Measurements from ENCODE around the gene BCKDHA. TPM values are rescaled to one million over a fixed set of nuclear protein-coding genes. Genes with fewer than 3 reads are reported as not detected.
"Not testable (repeated sequence)": the region's sequence is repeated elsewhere in the genome, so short reads cannot be mapped to it uniquely, and the experiment has no call there.

The BCKDHA gene
- total and polyA plus RNA-seq, 4 donors: 20.0 to 32.4 (median 28.4) TPM

GRCh38 chr19:41366089-41366488 lies 31.5 kb upstream of the BCKDHA start:
- Histone ChIP-seq H3K27ac (ENCODE audit: low read depth, low read length) (no peak overlapping the region), H3K36me3 (ENCODE audit: control insufficient read depth, insufficient read depth, low read length) (peaks cover 7% of the 10 kb centered on the region), H3K9me3 (ENCODE audit: control insufficient read depth, insufficient read depth, low read length) (no peaks in the 10 kb centered on the region), H3K4me3 (ENCODE audit: low read depth, low read length) (no peak overlapping the region), H3K4me1 (ENCODE audit: control insufficient read depth, insufficient read depth, low read length) (peaks cover 13% of the 10 kb centered on the region), H3K27me3 (ENCODE audit: control insufficient read depth, insufficient read depth, low read length) (no peaks in the 10 kb centered on the region)
- 87% methylated on average over 1 of the region's 1 CpG for WGBS (ENCODE audit: insufficient coverage)
- no peak for DNase-seq (ENCODE audit: low read depth in 4 of 6, low spot score in 6 of 6)

- no peak overlapping the region for H3K27ac ChIP-seq (ENCODE audit: low read depth, low read length)
- 89% methylated on average over 5 of the region's 6 CpGs for WGBS (ENCODE audit: insufficient coverage)
- H3K4me3 ChIP-seq (ENCODE audit: low read depth, low read length): no peak overlapping the region
- peaks cover 13% of the 10 kb centered on the region for H3K4me1 ChIP-seq (ENCODE audit: control insufficient read depth, insufficient read depth, low read length)
- no peaks in the 10 kb centered on the region for H3K27me3 ChIP-seq (ENCODE audit: control insufficient read depth, insufficient read depth, low read length)
- no peak for DNase-seq (ENCODE audit: low read depth in 4 of 6, low spot score in 6 of 6)
- H3K36me3 ChIP-seq (ENCODE audit: control insufficient read depth, insufficient read depth, low read length): peaks cover 7% of the 10 kb centered on the region
- no peaks in the 10 kb centered on the region for H3K9me3 ChIP-seq (ENCODE audit: control insufficient read depth, insufficient read depth, low read length)
Observed at GRCh38 chr19:41367848-41368301, 29.7 kb upstream of the BCKDHA start.

- Histone ChIP-seq H3K27me3 (ENCODE audit: control insufficient read depth, insufficient read depth, low read length) (no peaks in the 10 kb centered on the region), H3K9me3 (ENCODE audit: control insufficient read depth, insufficient read depth, low read length) (no peaks in the 10 kb centered on the region), H3K27ac (ENCODE audit: low read depth, low read length) (no peak overlapping the region), H3K4me1 (ENCODE audit: control insufficient read depth, insufficient read depth, low read length) (peaks cover 15% of the 10 kb centered on the region), H3K4me3 (ENCODE audit: low read depth, low read length) (no peak overlapping the region), H3K36me3 (ENCODE audit: control insufficient read depth, insufficient read depth, low read length) (peaks cover 7% of the 10 kb centered on the region)
- WGBS (ENCODE audit: insufficient coverage): no CpG with 5 or more reads among the region's 2 CpGs
- DNase-seq (ENCODE audit: low read depth in 4 of 6, low spot score in 6 of 6): no peak
Observed at GRCh38 chr19:41369769-41370168, 27.8 kb upstream of the BCKDHA start.

- H3K4me1 ChIP-seq (ENCODE audit: control insufficient read depth, insufficient read depth, low read length): peaks cover 23% of the 10 kb centered on the region
- not testable (repeated sequence) for H3K36me3 ChIP-seq (ENCODE audit: control insufficient read depth, insufficient read depth, low read length); H3K9me3 ChIP-seq (ENCODE audit: control insufficient read depth, insufficient read depth, low read length); H3K27ac ChIP-seq (ENCODE audit: low read depth, low read length); DNase-seq (ENCODE audit: low read depth in 4 of 6, low spot score in 6 of 6); H3K4me3 ChIP-seq (ENCODE audit: low read depth, low read length); H3K27me3 ChIP-seq (ENCODE audit: control insufficient read depth, insufficient read depth, low read length)
- WGBS (ENCODE audit: insufficient coverage): 100% methylated on average over 3 of the region's 5 CpGs
Observed at GRCh38 chr19:41371119-41371518, 26.5 kb upstream of the BCKDHA start.

- Histone ChIP-seq H3K4me1 (ENCODE audit: control insufficient read depth, insufficient read depth, low read length) (peaks cover 27% of the 10 kb centered on the region), H3K27me3 (ENCODE audit: control insufficient read depth, insufficient read depth, low read length) (no peaks in the 10 kb centered on the region), H3K9me3 (ENCODE audit: control insufficient read depth, insufficient read depth, low read length) (no peaks in the 10 kb centered on the region), H3K36me3 (ENCODE audit: control insufficient read depth, insufficient read depth, low read length) (peaks cover 7% of the 10 kb centered on the region), H3K27ac (ENCODE audit: low read depth, low read length) (no peak overlapping the region), H3K4me3 (ENCODE audit: low read depth, low read length) (no peak overlapping the region)
- no peak for DNase-seq (ENCODE audit: low read depth in 4 of 6, low spot score in 6 of 6)
- 100% methylated on average over 4 of the region's 8 CpGs for WGBS (ENCODE audit: insufficient coverage)
Observed at GRCh38 chr19:41371541-41371940, 26.1 kb upstream of the BCKDHA start.

- Histone ChIP-seq H3K27me3 (ENCODE audit: control insufficient read depth, insufficient read depth, low read length) (no peaks in the 10 kb centered on the region), H3K4me1 (ENCODE audit: control insufficient read depth, insufficient read depth, low read length) (peaks cover 35% of the 10 kb centered on the region), H3K4me3 (ENCODE audit: low read depth, low read length) (no peak overlapping the region), H3K27ac (ENCODE audit: low read depth, low read length) (no peak overlapping the region), H3K9me3 (ENCODE audit: control insufficient read depth, insufficient read depth, low read length) (no peaks in the 10 kb centered on the region), H3K36me3 (ENCODE audit: control insufficient read depth, insufficient read depth, low read length) (peaks cover 3% of the 10 kb centered on the region)
- no peak for DNase-seq (ENCODE audit: low read depth in 4 of 6, low spot score in 6 of 6)
- no CpG with 5 or more reads among the region's 2 CpGs for WGBS (ENCODE audit: insufficient coverage)
Observed at GRCh38 chr19:41372501-41372900, 25.1 kb upstream of the BCKDHA start.

- no peaks in the 10 kb centered on the region for H3K9me3 ChIP-seq (ENCODE audit: control insufficient read depth, insufficient read depth, low read length)
- peaks cover 8% of the 10 kb centered on the region for H3K36me3 ChIP-seq (ENCODE audit: control insufficient read depth, insufficient read depth, low read length)
- no peak overlapping the region for H3K4me3 ChIP-seq (ENCODE audit: low read depth, low read length)
- WGBS (ENCODE audit: insufficient coverage): 14% methylated on average over 10 of the region's 12 CpGs
- peaks cover 41% of the 10 kb centered on the region for H3K4me1 ChIP-seq (ENCODE audit: control insufficient read depth, insufficient read depth, low read length)
- H3K27me3 ChIP-seq (ENCODE audit: control insufficient read depth, insufficient read depth, low read length): no peaks in the 10 kb centered on the region
- DNase-seq (ENCODE audit: low read depth in 4 of 6, low spot score in 6 of 6): peak in 5 of 6 donors; percentile 84 to 98 (median 87)
- peak overlapping the region; percentile 5 for H3K27ac ChIP-seq (ENCODE audit: low read depth, low read length)
Observed at GRCh38 chr19:41373993-41374392, 23.6 kb upstream of the BCKDHA start.

GRCh38 chr19:41376241-41376997 lies 21.2 kb upstream of the BCKDHA start, which contains the start of gene TMEM91:
Gene TMEM91 (plus strand): TSS chr19:41376533. CDS start chr19:41378310, 1,777 bp downstream.
- H3K4me3 ChIP-seq (ENCODE audit: low read depth, low read length): peak within 1 kb of the TSS; percentile 35
- H3K9me3 ChIP-seq (ENCODE audit: control insufficient read depth, insufficient read depth, low read length): no peaks in the 10 kb centered on the region
- DNase-seq (ENCODE audit: low read depth in 4 of 6, low spot score in 6 of 6): peak in 2 of 6 donors; percentile 68 to 75
- H3K36me3 ChIP-seq (ENCODE audit: control insufficient read depth, insufficient read depth, low read length): peaks cover 8% of the 10 kb centered on the region
- H3K27ac ChIP-seq (ENCODE audit: low read depth, low read length): no peak within 1 kb of the TSS
- H3K27me3 ChIP-seq (ENCODE audit: control insufficient read depth, insufficient read depth, low read length): no peaks in the 10 kb centered on the region
- peaks cover 41% of the 10 kb centered on the region for H3K4me1 ChIP-seq (ENCODE audit: control insufficient read depth, insufficient read depth, low read length)
- WGBS (ENCODE audit: insufficient coverage): 1% methylated on average over 43 of the region's 47 CpGs

- 46% methylated on average over 8 of the region's 8 CpGs for WGBS (ENCODE audit: insufficient coverage)
- H3K36me3 ChIP-seq (ENCODE audit: control insufficient read depth, insufficient read depth, low read length): peaks cover 13% of the 10 kb centered on the region
- DNase-seq (ENCODE audit: low read depth in 4 of 6, low spot score in 6 of 6): no peak
- H3K4me3 ChIP-seq (ENCODE audit: low read depth, low read length): peak overlapping the region; percentile 35
- no peaks in the 10 kb centered on the region for H3K9me3 ChIP-seq (ENCODE audit: control insufficient read depth, insufficient read depth, low read length)
- no peaks in the 10 kb centered on the region for H3K27me3 ChIP-seq (ENCODE audit: control insufficient read depth, insufficient read depth, low read length)
- peaks cover 41% of the 10 kb centered on the region for H3K4me1 ChIP-seq (ENCODE audit: control insufficient read depth, insufficient read depth, low read length)
- H3K27ac ChIP-seq (ENCODE audit: low read depth, low read length): no peak overlapping the region
Observed at GRCh38 chr19:41376998-41377365, 20.6 kb upstream of the BCKDHA start.
